GM19351 (cell line): Measurements from ENCODE around the gene SHC4.
"Not testable (repeated sequence)": the region's sequence is repeated elsewhere in the genome, so short reads cannot be mapped to it uniquely, and the experiment has no call there.

ENCODE experiments used
- ATAC-seq: cut with Tn5 transposase; IDR thresholded peaks from one replicate; pipeline ENCODE4 v1.9.1; 2021; ENCODE audit warnings: mild to moderate bottlenecking, moderate library complexity; ENCODE audit not compliant: unreplicated experiment

SHC4 gene

GRCh38 chr15:48963524-48964113 lies at the start of gene SHC4:
Gene SHC4 (minus strand): TSS chr15:48963919. CDS start chr15:48963015, 904 bp downstream.
- no peak for ATAC-seq

GRCh38 chr15:48999314-48999713 lies 35.6 kb upstream of the SHC4 start:
- no peak for ATAC-seq

- no peak for ATAC-seq
These were observed 32.6 kb upstream of the SHC4 start for GRCh38 chr15:48996276-48996675.

GRCh38 chr15:48993380-48993779 lies 29.7 kb upstream of the SHC4 start:
- no peak for ATAC-seq

DNA sequence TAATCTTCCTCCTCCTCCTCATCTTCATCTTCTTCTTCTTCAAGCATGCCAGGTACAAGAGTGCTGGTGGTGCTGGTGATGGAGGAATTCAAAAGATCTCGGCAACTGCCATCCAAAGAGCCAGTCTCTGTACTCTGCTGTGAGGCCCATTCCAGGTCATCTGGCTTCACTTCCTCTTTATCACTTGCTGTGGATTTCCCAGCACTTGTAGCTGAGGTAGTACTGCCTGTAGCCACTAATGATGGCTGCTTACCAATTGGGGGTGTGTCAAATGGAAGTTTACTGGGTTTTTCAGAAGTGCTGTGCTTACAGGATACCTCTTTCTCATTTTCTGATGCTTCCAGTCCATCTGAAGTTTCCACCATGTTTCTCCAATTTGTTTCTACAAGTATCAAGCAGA lies 28.8 kb upstream of the SHC4 start:
- peak; percentile 95 for ATAC-seq

DNA sequence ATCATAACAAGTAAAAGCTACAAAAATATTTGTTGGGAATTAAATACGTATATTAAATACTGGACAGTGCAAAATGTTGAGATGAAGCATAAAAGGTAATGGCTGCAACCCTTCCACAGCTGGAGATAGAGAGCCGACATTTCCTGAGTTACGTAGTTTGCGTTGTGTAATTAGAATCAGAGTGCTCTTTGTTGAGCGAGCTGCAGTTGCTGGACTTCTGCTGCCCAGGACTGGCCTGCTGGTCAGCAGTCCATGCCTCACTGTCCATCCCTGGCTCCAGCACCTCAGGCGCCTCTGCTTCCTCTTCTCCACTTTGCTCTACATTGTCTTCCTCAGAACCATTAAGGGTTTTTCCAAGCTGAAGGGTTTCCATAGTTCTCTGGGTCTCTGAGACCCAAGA lies 28.4 kb upstream of the SHC4 start:
- no peak for ATAC-seq

DNA sequence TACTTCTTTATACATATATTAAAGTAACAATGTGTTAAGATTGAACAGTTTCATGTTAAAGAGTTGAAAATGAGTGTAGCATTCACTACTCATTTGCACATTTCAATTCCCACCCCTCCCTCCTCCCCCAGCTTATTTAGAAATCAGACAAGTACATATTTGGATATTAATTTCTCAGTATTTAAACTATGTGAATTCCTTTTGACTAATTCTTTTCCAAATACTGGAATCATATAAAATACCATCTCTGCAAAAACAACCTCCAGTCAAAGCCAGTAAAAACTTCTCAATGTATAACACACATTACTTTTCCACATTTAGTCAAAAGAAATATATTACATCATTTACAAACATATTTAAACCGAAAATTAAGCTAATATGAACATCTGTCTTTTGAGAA lies 25.5 kb upstream of the SHC4 start:
- ATAC-seq, result no peak

- ATAC-seq, result no peak
These were observed 23.4 kb upstream of the SHC4 start for GRCh38 chr15:48987142-48987541.

GRCh38 chr15:48986240-48986639 lies 22.5 kb upstream of the SHC4 start:
- no peak for ATAC-seq

GRCh38 chr15:48985516-48985915 lies 21.8 kb upstream of the SHC4 start:
- no peak for ATAC-seq

DNA sequence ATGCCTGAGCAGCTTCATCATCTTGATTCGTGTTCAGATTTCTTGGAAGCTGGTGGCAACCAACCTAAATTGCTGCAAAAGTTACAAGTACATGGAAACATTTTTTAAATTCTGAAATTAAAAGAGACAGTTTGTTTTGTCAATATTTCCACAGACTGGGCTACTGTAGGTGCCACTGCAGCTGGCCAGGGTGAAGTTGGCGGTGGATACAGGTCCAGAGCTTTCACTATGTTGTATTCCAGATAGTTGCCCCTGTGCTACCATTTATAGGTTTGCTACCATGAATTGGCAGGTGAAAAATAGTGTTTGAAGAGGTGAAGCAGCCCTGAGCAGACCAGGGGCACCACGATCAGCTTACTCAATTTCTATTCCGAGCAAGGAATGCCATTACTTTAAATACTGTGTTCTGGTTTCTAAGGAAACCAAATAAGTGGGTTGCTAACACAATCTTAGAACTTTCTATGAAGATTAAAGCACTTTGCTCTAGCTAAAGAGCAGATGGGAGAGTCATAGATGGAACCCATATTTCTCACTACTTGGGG lies 21.2 kb upstream of the SHC4 start:
- no peak for ATAC-seq

DNA sequence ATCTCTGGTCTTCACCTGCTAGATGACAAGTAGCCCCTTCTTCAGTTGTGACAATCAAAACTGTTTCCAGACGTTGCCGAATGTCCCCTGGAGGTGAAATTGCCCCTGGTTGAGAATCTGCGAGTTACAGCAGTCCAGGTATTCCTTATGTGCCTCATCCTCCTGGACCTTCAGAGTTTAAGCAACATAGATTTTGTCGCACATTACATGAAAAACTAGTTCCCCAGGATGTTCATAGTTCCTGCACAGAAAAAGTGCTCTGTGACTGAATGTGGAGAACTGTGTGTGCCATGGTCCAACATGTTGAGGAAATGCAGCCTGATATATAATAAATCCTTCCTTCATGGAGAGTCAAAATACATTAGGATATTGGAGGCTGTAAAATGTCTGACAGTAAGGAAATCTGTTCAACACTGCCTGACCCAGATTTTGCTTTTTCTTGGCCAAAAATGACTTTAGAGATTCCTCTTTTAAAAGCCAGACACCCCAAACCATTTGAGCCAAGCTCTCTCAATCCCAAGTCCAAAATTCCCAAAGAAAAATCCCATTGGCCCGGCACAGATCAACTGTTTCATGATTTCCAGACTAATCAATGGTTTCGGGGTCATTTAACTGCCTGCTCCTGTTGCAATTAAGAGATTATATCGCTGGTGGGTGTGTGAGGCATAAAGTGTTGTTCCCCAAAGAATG lies 20.4 kb upstream of the SHC4 start:
- no peak for ATAC-seq

DNA sequence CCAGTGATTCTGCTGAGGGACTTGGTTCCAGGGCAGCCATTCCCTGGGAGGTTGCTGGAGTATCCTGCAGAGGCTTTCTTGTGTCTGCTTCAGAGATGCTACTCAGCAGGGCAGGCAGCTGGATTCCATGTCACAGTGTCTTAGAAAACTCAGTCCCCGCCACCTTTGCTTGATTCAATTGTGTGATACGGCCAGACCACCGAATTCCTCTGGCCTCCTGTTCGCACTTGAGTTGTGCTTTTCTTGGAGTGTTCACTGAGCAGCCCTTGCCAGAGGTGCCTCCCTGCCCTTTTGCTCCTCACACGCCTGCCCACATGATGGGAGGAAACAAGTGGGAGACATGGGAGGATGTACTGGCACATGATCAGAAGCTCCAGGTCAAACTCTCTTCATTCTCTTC lies 19.6 kb upstream of the SHC4 start:
- ATAC-seq, result no peak

- no peak for ATAC-seq
These were observed 18.2 kb upstream of the SHC4 start for GRCh38 chr15:48981941-48982340.

GRCh38 chr15:48978638-48979037 lies 14.9 kb upstream of the SHC4 start:
- ATAC-seq, result no peak

GRCh38 chr15:48976444-48977088 lies 12.8 kb upstream of the SHC4 start:
- ATAC-seq, result no peak

GRCh38 chr15:48975472-48976419 lies 12.0 kb upstream of the SHC4 start:
- ATAC-seq, result peak; percentile 97

DNA sequence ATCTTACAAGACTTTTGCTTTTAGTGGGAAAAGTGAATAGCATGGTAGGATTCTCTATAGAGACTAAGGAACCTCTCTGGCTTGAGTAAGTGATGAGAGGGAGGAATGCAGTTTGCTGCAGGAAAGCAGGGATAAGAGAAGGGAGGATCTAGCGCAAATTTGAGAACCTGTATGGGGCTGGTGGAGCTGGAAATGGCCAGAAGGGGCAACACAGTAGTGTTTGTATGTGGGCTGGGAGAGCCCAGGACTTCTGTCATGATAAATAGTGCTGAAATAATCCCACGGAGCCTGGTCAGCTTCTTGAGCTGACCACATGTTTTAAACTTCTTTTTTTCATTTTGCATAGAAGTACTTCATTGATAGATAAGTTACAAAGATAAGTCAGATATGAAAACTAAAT lies 11.2 kb upstream of the SHC4 start:
- no peak for ATAC-seq

DNA sequence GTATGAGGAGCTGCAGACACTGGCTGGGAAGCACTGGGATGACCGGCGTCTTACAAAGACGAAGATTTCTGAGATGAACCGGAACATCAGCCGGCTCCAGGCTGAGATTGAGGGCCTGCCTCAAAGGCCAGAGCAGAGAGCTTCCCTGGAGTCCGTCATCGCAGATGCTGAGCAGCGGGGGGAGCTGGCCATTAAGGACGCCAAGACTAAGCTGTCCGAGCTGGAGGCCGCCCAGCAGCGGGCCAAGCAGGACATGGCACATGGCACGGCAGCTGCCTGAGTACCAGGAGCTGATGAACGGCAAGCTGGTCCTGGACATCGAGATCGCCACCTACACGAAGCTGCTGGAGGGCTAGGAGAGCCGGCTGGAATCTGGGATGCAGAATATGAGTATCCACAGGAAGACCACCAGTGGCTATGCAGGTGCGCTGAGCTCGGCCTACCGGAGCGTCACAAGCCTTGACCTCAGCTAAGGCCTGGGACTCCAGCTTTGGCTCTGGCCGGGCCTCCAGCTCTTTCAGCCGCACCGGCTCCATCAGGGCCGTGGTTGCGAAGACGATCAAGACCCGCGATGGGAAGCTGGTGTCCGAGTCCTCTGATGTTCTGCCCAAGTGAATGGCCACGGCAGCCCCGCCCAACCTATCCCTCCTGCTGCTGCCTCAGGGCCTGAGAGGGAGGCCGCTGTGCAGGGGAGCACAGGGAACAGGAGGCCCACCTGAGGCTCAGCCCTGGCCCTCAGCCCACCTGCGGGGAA lies 9.2 kb upstream of the SHC4 start:
- no peak for ATAC-seq

- not testable (repeated sequence) for ATAC-seq
These were observed 7.2 kb upstream of the SHC4 start for GRCh38 chr15:48970926-48971325.
